ENCODE results near the gene RTN4RL1.

The RTN4RL1 gene

DNA sequence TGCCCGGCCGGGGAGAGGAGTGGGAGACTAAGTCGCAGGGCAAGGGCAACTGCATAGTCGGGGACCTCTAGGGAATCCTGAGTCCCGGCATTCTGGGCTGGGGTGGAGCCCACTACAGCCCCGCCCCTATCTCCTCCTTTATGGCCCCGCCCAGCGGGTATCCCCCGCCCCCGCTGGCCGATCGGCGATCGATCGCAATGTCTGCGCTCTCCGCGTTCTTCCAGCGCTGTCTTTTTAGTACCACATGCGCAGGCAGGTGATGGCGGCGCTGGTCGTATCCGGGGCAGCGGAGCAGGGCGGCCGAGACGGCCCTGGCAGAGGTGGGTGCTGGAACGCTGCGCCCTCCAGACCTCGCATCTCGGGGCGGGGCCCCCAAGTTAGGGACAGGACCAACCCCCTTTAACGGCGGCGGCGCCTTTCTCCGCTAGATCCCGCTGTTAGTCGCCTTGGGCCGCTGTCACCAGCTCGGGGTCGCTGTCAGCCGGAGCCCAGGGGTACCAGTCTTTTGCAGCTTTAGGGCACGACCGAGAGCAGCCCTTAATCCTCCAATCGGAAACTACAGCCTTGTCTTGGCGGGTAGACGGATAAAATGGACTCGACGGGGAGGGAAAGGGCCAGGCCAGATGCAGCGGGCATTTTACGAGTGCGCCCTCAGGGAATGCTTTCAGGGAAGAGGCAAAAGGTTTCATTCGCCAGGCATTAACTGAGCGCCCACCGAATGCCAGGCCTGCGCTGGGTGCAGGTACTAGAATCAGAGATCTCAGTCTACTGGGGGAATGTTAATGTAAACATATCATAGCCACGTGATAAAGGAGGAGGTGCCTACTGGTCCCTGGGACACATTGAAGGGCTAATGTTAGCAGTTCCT, 5.0 kb upstream of the RTN4RL1 start, which contains the start of gene DPH1 (continued):
- TF ChIP-seq, protein P1, sequence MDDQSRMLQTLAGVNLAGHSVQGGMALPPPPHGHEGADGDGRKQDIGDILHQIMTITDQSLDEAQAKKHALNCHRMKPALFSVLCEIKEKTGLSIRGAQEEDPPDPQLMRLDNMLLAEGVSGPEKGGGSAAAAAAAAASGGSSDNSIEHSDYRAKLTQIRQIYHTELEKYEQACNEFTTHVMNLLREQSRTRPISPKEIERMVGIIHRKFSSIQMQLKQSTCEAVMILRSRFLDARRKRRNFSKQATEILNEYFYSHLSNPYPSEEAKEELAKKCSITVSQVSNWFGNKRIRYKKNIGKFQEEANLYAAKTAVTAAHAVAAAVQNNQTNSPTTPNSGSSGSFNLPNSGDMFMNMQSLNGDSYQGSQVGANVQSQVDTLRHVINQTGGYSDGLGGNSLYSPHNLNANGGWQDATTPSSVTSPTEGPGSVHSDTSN (CRISPR knock-in tag; IDR thresholded peaks at IDR 0.05) = no peak; the same call in 1 of the 2 replicates
- no peak for TF ChIP-seq ZNF596 (tag by site-specific recombination; IDR thresholded peaks at IDR 0.05)
- TF ChIP-seq ZNF16 (tag by site-specific recombination; IDR thresholded peaks at IDR 0.05; ENCODE audit: low read depth) = no peak
- no peak for TF ChIP-seq ZSCAN23 (tag by site-specific recombination; IDR thresholded peaks at IDR 0.05)
- TF ChIP-seq, protein P2, sequence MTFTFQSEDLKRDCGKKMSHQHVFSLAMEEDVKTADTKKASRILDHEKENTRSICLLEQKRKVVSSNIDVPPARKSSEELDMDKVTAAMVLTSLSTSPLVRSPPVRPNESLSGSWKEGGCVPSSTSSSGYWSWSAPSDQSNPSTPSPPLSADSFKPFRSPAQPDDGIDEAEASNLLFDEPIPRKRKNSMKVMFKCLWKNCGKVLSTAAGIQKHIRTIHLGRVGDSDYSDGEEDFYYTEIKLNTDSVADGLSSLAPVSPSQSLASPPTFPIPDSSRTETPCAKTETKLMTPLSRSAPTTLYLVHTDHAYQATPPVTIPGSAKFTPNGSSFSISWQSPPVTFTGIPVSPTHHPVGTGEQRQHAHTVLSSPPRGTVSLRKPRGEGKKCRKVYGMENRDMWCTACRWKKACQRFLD (tag by site-specific recombination; IDR thresholded peaks at IDR 0.05) = no peak
- no peak for TF ChIP-seq HOXA7 (CRISPR knock-in tag; IDR thresholded peaks at IDR 0.05; ENCODE audit: borderline replicate concordance)
- 0 out of 2 replicates have a peak, but pooled peaks have one; percentile 48 for TF ChIP-seq ZFP37 (tag by site-specific recombination; IDR thresholded peaks at IDR 0.05)
- TF ChIP-seq ZBTB7A (tag by site-specific recombination; IDR thresholded peaks at IDR 0.05; ENCODE audit: low read depth) = peak; percentile 56; the same call in 1 of the 2 replicates
- TF ChIP-seq BCL11A (tag by site-specific recombination; IDR thresholded peaks at IDR 0.05; ENCODE audit: low read depth) = no peak
- TF ChIP-seq ZNF114 (tag by site-specific recombination; IDR thresholded peaks at IDR 0.05) = no peak
- no peak for TF ChIP-seq ZNF510 (tag by site-specific recombination; IDR thresholded peaks at IDR 0.05; ENCODE audit: insufficient replicate concordance)
- TF ChIP-seq HOXD13 (CRISPR knock-in tag; IDR thresholded peaks at IDR 0.05; ENCODE audit: borderline replicate concordance) = no peak
- TF ChIP-seq, protein P3, sequence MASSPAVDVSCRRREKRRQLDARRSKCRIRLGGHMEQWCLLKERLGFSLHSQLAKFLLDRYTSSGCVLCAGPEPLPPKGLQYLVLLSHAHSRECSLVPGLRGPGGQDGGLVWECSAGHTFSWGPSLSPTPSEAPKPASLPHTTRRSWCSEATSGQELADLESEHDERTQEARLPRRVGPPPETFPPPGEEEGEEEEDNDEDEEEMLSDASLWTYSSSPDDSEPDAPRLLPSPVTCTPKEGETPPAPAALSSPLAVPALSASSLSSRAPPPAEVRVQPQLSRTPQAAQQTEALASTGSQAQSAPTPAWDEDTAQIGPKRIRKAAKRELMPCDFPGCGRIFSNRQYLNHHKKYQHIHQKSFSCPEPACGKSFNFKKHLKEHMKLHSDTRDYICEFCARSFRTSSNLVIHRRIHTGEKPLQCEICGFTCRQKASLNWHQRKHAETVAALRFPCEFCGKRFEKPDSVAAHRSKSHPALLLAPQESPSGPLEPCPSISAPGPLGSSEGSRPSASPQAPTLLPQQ (tag by site-specific recombination; IDR thresholded peaks at IDR 0.05) = peak; percentile 68; the same call in 1 of the 2 replicates
- no peak for TF ChIP-seq ZNF529 (tag by site-specific recombination; IDR thresholded peaks at IDR 0.05; ENCODE audit: insufficient replicate concordance)
- TF ChIP-seq WT1 (tag by site-specific recombination; IDR thresholded peaks at IDR 0.05) = 0 out of 2 replicates have a peak, but pooled peaks have one; percentile 16
- TF ChIP-seq, protein P4, sequence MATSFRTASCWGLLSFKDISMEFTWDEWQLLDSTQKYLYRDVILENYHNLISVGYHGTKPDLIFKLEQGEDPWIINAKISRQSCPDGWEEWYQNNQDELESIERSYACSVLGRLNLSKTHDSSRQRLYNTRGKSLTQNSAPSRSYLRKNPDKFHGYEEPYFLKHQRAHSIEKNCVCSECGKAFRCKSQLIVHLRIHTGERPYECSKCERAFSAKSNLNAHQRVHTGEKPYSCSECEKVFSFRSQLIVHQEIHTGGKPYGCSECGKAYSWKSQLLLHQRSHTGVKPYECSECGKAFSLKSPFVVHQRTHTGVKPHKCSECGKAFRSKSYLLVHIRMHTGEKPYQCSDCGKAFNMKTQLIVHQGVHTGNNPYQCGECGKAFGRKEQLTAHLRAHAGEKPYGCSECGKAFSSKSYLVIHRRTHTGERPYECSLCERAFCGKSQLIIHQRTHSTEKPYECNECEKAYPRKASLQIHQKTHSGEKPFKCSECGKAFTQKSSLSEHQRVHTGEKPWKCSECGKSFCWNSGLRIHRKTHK (tag by site-specific recombination; IDR thresholded peaks at IDR 0.05) = no peak
- no peak for TF ChIP-seq ZNF473 (tag by site-specific recombination; IDR thresholded peaks at IDR 0.05)
- no peak for TF ChIP-seq HOXC10 (CRISPR knock-in tag; IDR thresholded peaks at IDR 0.05)
- no peak for TF ChIP-seq ZNF19 (tag by site-specific recombination; IDR thresholded peaks at IDR 0.05; ENCODE audit: low read depth)
- TF ChIP-seq OSR2 (tag by site-specific recombination; IDR thresholded peaks at IDR 0.05) = no peak
- peak; percentile 88 for TF ChIP-seq ZFHX2 (tag by site-specific recombination; conservative IDR thresholded peaks at IDR 0.05)
- TF ChIP-seq ZNF549 (tag by site-specific recombination; IDR thresholded peaks at IDR 0.05) = no peak
- TF ChIP-seq ZNF157 (tag by site-specific recombination; IDR thresholded peaks at IDR 0.05) = no peak
- TF ChIP-seq, protein P5, sequence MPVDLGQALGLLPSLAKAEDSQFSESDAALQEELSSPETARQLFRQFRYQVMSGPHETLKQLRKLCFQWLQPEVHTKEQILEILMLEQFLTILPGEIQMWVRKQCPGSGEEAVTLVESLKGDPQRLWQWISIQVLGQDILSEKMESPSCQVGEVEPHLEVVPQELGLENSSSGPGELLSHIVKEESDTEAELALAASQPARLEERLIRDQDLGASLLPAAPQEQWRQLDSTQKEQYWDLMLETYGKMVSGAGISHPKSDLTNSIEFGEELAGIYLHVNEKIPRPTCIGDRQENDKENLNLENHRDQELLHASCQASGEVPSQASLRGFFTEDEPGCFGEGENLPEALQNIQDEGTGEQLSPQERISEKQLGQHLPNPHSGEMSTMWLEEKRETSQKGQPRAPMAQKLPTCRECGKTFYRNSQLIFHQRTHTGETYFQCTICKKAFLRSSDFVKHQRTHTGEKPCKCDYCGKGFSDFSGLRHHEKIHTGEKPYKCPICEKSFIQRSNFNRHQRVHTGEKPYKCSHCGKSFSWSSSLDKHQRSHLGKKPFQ (tag by site-specific recombination; IDR thresholded peaks at IDR 0.05) = no peak
- TF ChIP-seq, protein P6, sequence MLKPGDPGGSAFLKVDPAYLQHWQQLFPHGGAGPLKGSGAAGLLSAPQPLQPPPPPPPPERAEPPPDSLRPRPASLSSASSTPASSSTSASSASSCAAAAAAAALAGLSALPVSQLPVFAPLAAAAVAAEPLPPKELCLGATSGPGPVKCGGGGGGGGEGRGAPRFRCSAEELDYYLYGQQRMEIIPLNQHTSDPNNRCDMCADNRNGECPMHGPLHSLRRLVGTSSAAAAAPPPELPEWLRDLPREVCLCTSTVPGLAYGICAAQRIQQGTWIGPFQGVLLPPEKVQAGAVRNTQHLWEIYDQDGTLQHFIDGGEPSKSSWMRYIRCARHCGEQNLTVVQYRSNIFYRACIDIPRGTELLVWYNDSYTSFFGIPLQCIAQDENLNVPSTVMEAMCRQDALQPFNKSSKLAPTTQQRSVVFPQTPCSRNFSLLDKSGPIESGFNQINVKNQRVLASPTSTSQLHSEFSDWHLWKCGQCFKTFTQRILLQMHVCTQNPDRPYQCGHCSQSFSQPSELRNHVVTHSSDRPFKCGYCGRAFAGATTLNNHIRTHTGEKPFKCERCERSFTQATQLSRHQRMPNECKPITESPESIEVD (tag by site-specific recombination; IDR thresholded peaks at IDR 0.05) = no peak; the same call in 1 of the 2 replicates
- TF ChIP-seq, protein P7, sequence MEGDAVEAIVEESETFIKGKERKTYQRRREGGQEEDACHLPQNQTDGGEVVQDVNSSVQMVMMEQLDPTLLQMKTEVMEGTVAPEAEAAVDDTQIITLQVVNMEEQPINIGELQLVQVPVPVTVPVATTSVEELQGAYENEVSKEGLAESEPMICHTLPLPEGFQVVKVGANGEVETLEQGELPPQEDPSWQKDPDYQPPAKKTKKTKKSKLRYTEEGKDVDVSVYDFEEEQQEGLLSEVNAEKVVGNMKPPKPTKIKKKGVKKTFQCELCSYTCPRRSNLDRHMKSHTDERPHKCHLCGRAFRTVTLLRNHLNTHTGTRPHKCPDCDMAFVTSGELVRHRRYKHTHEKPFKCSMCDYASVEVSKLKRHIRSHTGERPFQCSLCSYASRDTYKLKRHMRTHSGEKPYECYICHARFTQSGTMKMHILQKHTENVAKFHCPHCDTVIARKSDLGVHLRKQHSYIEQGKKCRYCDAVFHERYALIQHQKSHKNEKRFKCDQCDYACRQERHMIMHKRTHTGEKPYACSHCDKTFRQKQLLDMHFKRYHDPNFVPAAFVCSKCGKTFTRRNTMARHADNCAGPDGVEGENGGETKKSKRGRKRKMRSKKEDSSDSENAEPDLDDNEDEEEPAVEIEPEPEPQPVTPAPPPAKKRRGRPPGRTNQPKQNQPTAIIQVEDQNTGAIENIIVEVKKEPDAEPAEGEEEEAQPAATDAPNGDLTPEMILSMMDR (tag by site-specific recombination; IDR thresholded peaks at IDR 0.05) = no peak; the same call in 1 of the 2 replicates
- TF ChIP-seq ZNF776 (tag by site-specific recombination; IDR thresholded peaks at IDR 0.05; ENCODE audit: borderline replicate concordance) = no peak
- TF ChIP-seq ZNF140 (tag by site-specific recombination; IDR thresholded peaks at IDR 0.05) = no peak

Data from HEK293 (cell line).